ENCODE results near the gene HOPX.

DNA sequence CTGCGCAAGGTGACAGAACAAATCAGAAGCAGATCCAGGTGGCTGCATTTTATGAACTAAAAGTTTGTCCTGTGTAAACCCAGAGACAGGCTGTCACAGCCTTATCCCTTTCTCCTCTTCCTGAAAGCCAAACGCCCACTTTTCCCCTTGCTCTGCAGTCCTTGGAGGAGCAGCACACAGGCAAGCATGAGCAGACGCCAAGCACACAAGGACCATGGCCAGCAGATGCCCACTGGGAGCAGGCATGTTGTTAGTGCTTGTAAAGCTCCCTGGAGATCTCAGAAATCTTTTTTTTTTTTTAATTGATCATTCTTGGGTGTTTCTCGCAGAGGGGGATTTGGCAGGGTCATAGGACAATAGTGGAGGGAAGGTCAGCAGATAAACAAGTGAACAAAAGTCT, 11.5 kb upstream of the HOPX start:
- TF ChIP-seq EZH2 (IDR thresholded peaks at IDR 0.05; ENCODE audit: low read depth, low read length, severe bottlenecking) (no peak), CHD2 (IDR thresholded peaks at IDR 0.05; ENCODE audit: low read length) (no peak), POLR2A (IDR thresholded peaks at IDR 0.05; ENCODE audit: control extremely low read depth in 1 of 2, low read depth in 2 of 2, low read length in 2 of 2) (no peak), YY1 (IDR thresholded peaks at IDR 0.05; ENCODE audit: low read depth, low read length) (no peak), SP1 (IDR thresholded peaks at IDR 0.05; ENCODE audit: low read depth, low read length) (no peak)
- TF ChIP-seq, protein P1, sequence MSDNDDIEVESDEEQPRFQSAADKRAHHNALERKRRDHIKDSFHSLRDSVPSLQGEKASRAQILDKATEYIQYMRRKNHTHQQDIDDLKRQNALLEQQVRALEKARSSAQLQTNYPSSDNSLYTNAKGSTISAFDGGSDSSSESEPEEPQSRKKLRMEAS (IDR thresholded peaks at IDR 0.05), result no peak
- TF ChIP-seq, protein P2, sequence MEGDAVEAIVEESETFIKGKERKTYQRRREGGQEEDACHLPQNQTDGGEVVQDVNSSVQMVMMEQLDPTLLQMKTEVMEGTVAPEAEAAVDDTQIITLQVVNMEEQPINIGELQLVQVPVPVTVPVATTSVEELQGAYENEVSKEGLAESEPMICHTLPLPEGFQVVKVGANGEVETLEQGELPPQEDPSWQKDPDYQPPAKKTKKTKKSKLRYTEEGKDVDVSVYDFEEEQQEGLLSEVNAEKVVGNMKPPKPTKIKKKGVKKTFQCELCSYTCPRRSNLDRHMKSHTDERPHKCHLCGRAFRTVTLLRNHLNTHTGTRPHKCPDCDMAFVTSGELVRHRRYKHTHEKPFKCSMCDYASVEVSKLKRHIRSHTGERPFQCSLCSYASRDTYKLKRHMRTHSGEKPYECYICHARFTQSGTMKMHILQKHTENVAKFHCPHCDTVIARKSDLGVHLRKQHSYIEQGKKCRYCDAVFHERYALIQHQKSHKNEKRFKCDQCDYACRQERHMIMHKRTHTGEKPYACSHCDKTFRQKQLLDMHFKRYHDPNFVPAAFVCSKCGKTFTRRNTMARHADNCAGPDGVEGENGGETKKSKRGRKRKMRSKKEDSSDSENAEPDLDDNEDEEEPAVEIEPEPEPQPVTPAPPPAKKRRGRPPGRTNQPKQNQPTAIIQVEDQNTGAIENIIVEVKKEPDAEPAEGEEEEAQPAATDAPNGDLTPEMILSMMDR (IDR thresholded peaks at IDR 0.05; ENCODE audit: control extremely low read depth in 1 of 3, insufficient read depth in 1 of 3, low read depth in 1 of 3, low read length in 3 of 3), result no peak
- TF ChIP-seq, protein P3, sequence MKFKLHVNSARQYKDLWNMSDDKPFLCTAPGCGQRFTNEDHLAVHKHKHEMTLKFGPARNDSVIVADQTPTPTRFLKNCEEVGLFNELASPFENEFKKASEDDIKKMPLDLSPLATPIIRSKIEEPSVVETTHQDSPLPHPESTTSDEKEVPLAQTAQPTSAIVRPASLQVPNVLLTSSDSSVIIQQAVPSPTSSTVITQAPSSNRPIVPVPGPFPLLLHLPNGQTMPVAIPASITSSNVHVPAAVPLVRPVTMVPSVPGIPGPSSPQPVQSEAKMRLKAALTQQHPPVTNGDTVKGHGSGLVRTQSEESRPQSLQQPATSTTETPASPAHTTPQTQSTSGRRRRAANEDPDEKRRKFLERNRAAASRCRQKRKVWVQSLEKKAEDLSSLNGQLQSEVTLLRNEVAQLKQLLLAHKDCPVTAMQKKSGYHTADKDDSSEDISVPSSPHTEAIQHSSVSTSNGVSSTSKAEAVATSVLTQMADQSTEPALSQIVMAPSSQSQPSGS (IDR thresholded peaks at IDR 0.05; ENCODE audit: low read length), result no peak

Data from H1 (cell line).